IMR-90 (cell line): ENCODE results near the gene RGS9. TPM values are rescaled to one million over a fixed set of nuclear protein-coding genes. Genes with fewer than 3 reads are reported as not detected.

ENCODE experiments used
- ATAC-seq: fragments of 200-7000 bp; cut with Tn5 transposase; 2 replicates; pipeline ENCODE4 v1.9.1; 2020; ENCODE audit warnings: low read depth, mild to moderate bottlenecking, moderate library complexity
- BruUV-seq: library from RNA; stranded (reverse); fragments of 400-500 nt; replicated peaks from 2 replicates; lab custom pipeline; 2021; lab: Mats Ljungman, UMichigan
- CTCF ChIA-PET: fragments of 300-600 bp; formaldehyde crosslinking; extraction: SDS; loops from one replicate; lab custom pipeline; 2021; ENCODE audit warnings: antibody characterized with exemption; lab: Yijun Ruan, JAX
- POLR2A ChIA-PET: fragments of 300-600 bp; sonication (Branson Sonifier 250); formaldehyde crosslinking; loops from one replicate; lab custom pipeline; 2022; ENCODE audit warnings: antibody characterized with exemption; ENCODE audit not compliant: unreplicated experiment; lab: Charles Lee
- DNase-seq: peaks from one replicate; pipeline ENCODE4 v3.0.0; 2013
- H2AFZ ChIP-seq: replicated peaks from 2 replicates; pipeline ENCODE3; 2013; ENCODE audit warnings: low read length, mild to moderate bottlenecking; ENCODE audit not compliant: poor library complexity
- H2AK5ac ChIP-seq: 2 replicates; pipeline ENCODE4 v1.6.1; 2013; ENCODE audit warnings: low read depth, low read length, inconsistent platforms
- H2AK9ac ChIP-seq: replicated peaks from 2 replicates; pipeline ENCODE3; 2013; ENCODE audit warnings: mild to moderate bottlenecking, low read depth, low read length, moderate library complexity; ENCODE audit not compliant: poor library complexity
- H2BK120ac ChIP-seq: 2 replicates; pipeline ENCODE4 v1.6.1; 2013; ENCODE audit warnings: low read depth, low read length, inconsistent platforms
- H2BK15ac ChIP-seq: 3 replicates; pipeline ENCODE4 v1.6.1; 2013; ENCODE audit warnings: low read depth, low read length, inconsistent platforms
- H2BK20ac ChIP-seq: 2 replicates; pipeline ENCODE4 v1.6.1; 2013; ENCODE audit warnings: low read depth, mild to moderate bottlenecking, inconsistent platforms, low read length, moderate library complexity
- H2BK5ac ChIP-seq: 2 replicates; pipeline ENCODE4 v1.6.1; 2013; ENCODE audit warnings: mild to moderate bottlenecking, low read depth, low read length, inconsistent platforms; ENCODE audit not compliant: poor library complexity, severe bottlenecking
- H3K14ac ChIP-seq: replicated peaks from 2 replicates; pipeline ENCODE4 v1.6.1; 2013; ENCODE audit warnings: low read depth, low read length, inconsistent platforms
- H3K18ac ChIP-seq: 2 replicates; pipeline ENCODE4 v1.6.1; 2013; ENCODE audit warnings: low read depth, low read length, control low read depth
- H3K23ac ChIP-seq: 2 replicates; pipeline ENCODE4 v1.6.1; 2013; ENCODE audit warnings: low read depth, low read length, inconsistent platforms
- H3K27ac ChIP-seq: 2 replicates; pipeline ENCODE4 v1.5.1; 2013; ENCODE audit warnings: mild to moderate bottlenecking, control low read depth, low read length; ENCODE audit not compliant: insufficient read depth
- H3K27me3 ChIP-seq: 2 replicates; pipeline ENCODE4 v1.6.1; 2013; ENCODE audit warnings: low read length; ENCODE audit not compliant: control insufficient read depth, insufficient read depth
- H3K36me3 ChIP-seq: 2 replicates; pipeline ENCODE4 v1.6.1; 2013; ENCODE audit warnings: low read length, mixed read lengths; ENCODE audit not compliant: control insufficient read depth, insufficient read depth
- H3K4ac ChIP-seq: 2 replicates; pipeline ENCODE4 v1.6.1; 2013; ENCODE audit warnings: low read depth, low read length, inconsistent platforms
- H3K4me1 ChIP-seq: 2 replicates; pipeline ENCODE4 v1.6.1; 2013; ENCODE audit warnings: low read length, mixed read lengths; ENCODE audit not compliant: control insufficient read depth, insufficient read depth
- H3K4me2 ChIP-seq: 2 replicates; pipeline ENCODE4 v1.6.1; 2013; ENCODE audit warnings: low read depth, mild to moderate bottlenecking, control low read depth, low read length, moderate library complexity
- H3K4me3 ChIP-seq: 2 replicates; pipeline ENCODE4 v1.5.1; 2013; ENCODE audit warnings: low read depth, mild to moderate bottlenecking, control low read depth, low read length, moderate library complexity; ENCODE audit not compliant: insufficient read depth
- H3K56ac ChIP-seq: 2 replicates; pipeline ENCODE4 v1.6.1; 2013; ENCODE audit warnings: low read length, inconsistent platforms; ENCODE audit not compliant: insufficient read depth; ENCODE audit errors: extremely low read depth
- H3K79me1 ChIP-seq, 2 experiments: 2 replicates each; pipeline ENCODE4 v1.6.1; 2013; ENCODE audit warnings: low read length in 2 of 2, inconsistent platforms in 1 of 2, low read depth in 1 of 2
- H3K9ac ChIP-seq: 2 replicates; pipeline ENCODE4 v1.6.1; 2013; ENCODE audit warnings: low read depth, low read length, control low read depth
- H3K9me1 ChIP-seq: 2 replicates; pipeline ENCODE4 v1.6.1; 2013; ENCODE audit warnings: low read length, inconsistent platforms; ENCODE audit not compliant: insufficient read depth
- H3K9me3 ChIP-seq: 2 replicates; pipeline ENCODE4 v1.6.1; 2013; ENCODE audit warnings: low read length; ENCODE audit not compliant: control insufficient read depth, insufficient read depth
- H4K20me1 ChIP-seq: 2 replicates; pipeline ENCODE4 v1.6.1; 2013; ENCODE audit warnings: low read length, inconsistent platforms; ENCODE audit not compliant: insufficient read depth
- H4K5ac ChIP-seq: 2 replicates; pipeline ENCODE4 v1.6.1; 2013; ENCODE audit warnings: mild to moderate bottlenecking, low read depth, low read length, control low read depth
- H4K8ac ChIP-seq, 2 experiments: 2 replicates each; pipeline ENCODE4 v1.6.1; 2013; ENCODE audit warnings: low read depth in 2 of 2, low read length in 2 of 2, control low read depth in 1 of 2, inconsistent platforms in 1 of 2
- H4K91ac ChIP-seq: 2 replicates; pipeline ENCODE4 v1.6.1; 2013; ENCODE audit warnings: low read depth, low read length, inconsistent platforms; ENCODE audit not compliant: insufficient read depth
- MAZ ChIP-seq: IDR thresholded peaks from 2 replicates; pipeline ENCODE4 v1.6.1; 2012; ENCODE audit warnings: low read depth, mild to moderate bottlenecking, low read length, improper control_type of control experiment, moderate library complexity, borderline replicate concordance
- MXI1 ChIP-seq: IDR thresholded peaks from 2 replicates; pipeline ENCODE4 v1.6.1; 2012; ENCODE audit warnings: low read depth, mild to moderate bottlenecking, low read length, moderate library complexity, borderline replicate concordance
- RAD21 ChIP-seq: IDR thresholded peaks from 2 replicates; pipeline ENCODE4 v1.6.1; 2012; ENCODE audit warnings: low read length, improper control_type of control experiment
- WGBS, 2 experiments: methylation state at CpG; one replicate each; pipeline versions ENCODE4 v1.1.5 to v1.1.7; 2013; ENCODE audit warnings: missing lambda C conversion rate in 2 of 2; ENCODE audit not compliant: insufficient read length in 1 of 2; ENCODE audit errors: extremely low coverage in 2 of 2; 5-methylcytosine and 5-hydroxymethylcytosine counted together
- dilution Hi-C: fragments of 300-500 bp; cut with HindIII; formaldehyde crosslinking; loops from one replicate; pipeline ENCODE4 v1.14.3; 2018; ENCODE audit warnings: low sequenced_read_pairs; ENCODE audit not compliant: unreplicated experiment
- in situ Hi-C: fragments of 300-500 bp; cut with MboI; formaldehyde crosslinking; loops from 3 replicates; pipeline ENCODE4 v1.14.3; 2019; ENCODE audit warnings: low sequenced_read_pairs, inconsistent platforms, mixed read lengths
- intact Hi-C: fragments of 100-400 bp; cut with micrococcal nuclease; formaldehyde crosslinking; loops from 2 replicates; pipeline ENCODE4 v1.10.0; 2022
- polyA plus RNA-seq, 3 experiments: library from polyadenylated mRNA; depleted of rRNA; stranded (reverse); fragments of >200 nt; gene quantifications; 2 replicates each; pipeline ENCODE4 v1.2.3, GENCODE V29; 2012; ENCODE audit warnings: low replicate concordance in 1 of 3
- total RNA-seq: library from RNA; depleted of rRNA; stranded (reverse); fragments of >200 nt; gene quantifications from 2 replicates; pipeline ENCODE4 v1.2.3, GENCODE V29; 2012

RGS9 gene
- total and polyA plus RNA-seq, 2 of the 4 experiments (the other 2 are of a cell fraction) = 0.90 to 1.1 TPM

GRCh38 chr17:65181237-65182061, 44.3 kb downstream of the RGS9 start (continued):
- no peak for TF ChIP-seq MXI1

DNA sequence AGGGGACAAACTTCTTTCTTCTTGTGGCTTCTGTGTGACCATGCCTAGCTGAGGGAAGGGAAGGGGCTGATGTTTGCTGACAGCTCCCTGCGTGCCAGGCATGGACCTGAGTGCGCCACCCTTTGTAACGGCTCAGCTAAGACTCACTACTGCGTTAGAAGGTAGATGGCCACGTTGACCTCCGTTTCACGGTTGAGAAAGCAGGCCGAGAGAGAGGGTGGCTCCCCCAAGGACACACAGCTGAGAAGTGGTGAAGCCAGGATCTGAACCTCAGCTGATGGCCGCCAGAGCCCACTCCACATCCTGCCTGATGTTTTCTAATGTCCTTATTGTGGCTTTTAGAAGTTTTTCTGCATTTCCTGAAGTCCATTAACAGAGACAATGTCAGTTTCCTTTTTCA, 45.1 kb downstream of the RGS9 start:
- WGBS, 2 experiments = 100% methylated on average over 4 of the region's 9 CpGs; no CpG with 5 or more reads in 1 of the 2 experiments
- CTCF ChIA-PET = no interaction called here

More for the DNA sequence above, 45.1 kb downstream of the RGS9 start:
- Histone ChIP-seq H2BK5ac (peak overlapping the region; percentile 7), H3K9me1 (peaks cover 29% of the 10 kb centered on the region), H4K20me1 (no peaks in the 10 kb centered on the region), H3K23ac (no peak overlapping the region), H3K4me2 (no peak overlapping the region), H3K4me3 (no peak overlapping the region), H2BK15ac (peak overlapping the region; percentile 77), H2BK20ac (peak overlapping the region; percentile 80), H4K91ac (peak overlapping the region; percentile 85), H4K5ac (no peak overlapping the region), H3K27ac (no peak overlapping the region; the same call in 1 of the 2 replicates), H3K18ac (no peak overlapping the region), H3K9ac (no peak overlapping the region), H2AK5ac (peak overlapping the region; percentile 97), H4K8ac (peak overlapping the region in 1 of 2 experiments; percentile 63; a peak in 1 of 4 replicates), H3K79me1 (0 out of 4 replicates have a peak, but pooled peaks cover 0 to 3% of the 10 kb centered on the region in 2 experiments), H3K4me1 (peaks cover 20% of the 10 kb centered on the region), H2AK9ac (peak overlapping the region; percentile 31), H3K4ac (peak overlapping the region; percentile 85), H3K27me3 (no peaks in the 10 kb centered on the region), H3K56ac (no peak overlapping the region), H3K36me3 (no peaks in the 10 kb centered on the region), H2AFZ (peak overlapping the region; percentile 3), H3K14ac (0 out of 2 replicates have a peak overlapping the region, but pooled peaks have one; percentile 28), H3K9me3 (no peaks in the 10 kb centered on the region), H2BK120ac (peak overlapping the region; percentile 99)
- BruUV-seq = no TSS peak
- intact Hi-C loops (no loop called here), dilution Hi-C loops (no loop called here), in situ Hi-C loops (no loop called here)
- TF ChIP-seq MAZ (no peak), RAD21 (no peak)
- no peak for DNase-seq
- no peak for ATAC-seq
- POLR2A ChIA-PET = no interaction called here
